Measurements from ENCODE around the gene DIO3. TPM values are rescaled to one million over a fixed set of nuclear protein-coding genes. Genes with fewer than 3 reads are reported as not detected.

The DIO3 gene
- total RNA-seq, 1 donor from 2014 or later: not detected

DNA sequence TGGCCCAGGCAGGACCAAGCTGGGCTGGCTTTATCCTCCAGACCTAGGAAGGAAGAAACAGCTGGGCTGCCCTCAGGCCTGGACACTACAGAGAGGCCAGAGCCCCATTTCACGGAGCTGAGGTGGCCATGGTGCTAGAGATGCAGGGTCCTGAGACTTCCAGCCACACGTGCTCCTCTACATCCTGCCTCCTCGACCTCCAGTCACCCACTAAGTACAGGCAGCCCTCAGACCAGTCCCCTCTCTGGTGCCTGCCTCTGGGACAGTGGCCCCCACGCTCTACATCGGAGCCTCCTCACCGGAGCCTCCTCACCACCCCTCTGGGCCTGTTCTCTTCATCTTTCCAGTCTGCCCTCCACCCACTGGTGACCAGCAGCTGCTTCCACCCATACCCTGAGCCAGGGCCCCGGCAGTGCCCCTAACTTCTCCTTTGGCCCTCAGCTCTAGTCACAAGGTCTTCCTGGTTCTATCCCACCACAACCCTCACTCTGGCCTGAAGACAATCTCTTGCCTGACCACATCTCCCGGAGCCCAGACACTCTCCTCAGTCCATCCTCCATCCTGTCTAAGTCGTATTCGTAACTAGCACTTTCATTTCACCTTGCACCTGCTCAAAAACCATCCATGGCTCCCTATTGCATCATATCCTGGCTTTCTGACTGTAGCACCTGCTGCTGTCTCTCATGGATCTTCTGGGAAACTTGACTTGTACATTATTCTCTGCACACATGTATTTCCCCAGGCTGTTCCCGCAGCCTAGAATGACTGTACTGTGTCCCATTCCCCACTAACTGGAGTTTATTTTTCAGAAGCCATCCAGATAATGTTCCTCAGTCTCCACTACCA lies 43.9 kb downstream of the DIO3 start:
- FAIRE-seq: no peak

DNA sequence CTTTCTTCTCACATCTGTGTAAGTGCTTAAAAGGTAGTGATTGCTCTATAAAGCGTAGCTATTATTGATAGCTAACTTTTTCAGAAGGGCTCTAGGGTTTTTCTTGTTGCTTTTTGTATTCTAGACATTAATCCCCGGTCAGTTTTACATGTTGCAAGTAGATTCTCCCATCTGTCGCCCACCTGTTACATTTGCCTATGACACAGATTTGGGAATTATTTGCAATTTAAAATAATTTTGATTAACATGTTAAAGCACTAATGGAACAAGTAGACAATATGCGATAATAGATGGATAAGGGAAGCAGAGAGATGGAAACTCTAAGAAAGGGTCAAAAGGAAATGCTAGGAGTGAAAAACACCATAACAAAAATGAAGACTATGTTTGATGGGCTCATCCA lies 44.5 kb downstream of the DIO3 start:
- no peak for DNase-seq (ENCODE audit: low read depth)
- Histone ChIP-seq H3K4me3 (ENCODE audit: low read depth, low read length) (no peak overlapping the region), H3K27me3 (ENCODE audit: control insufficient read depth, insufficient read depth, low read length) (no peaks in the 10 kb centered on the region), H3K36me3 (ENCODE audit: control insufficient read depth, insufficient read depth, low read length) (no peaks in the 10 kb centered on the region)
- TF ChIP-seq, protein P1, sequence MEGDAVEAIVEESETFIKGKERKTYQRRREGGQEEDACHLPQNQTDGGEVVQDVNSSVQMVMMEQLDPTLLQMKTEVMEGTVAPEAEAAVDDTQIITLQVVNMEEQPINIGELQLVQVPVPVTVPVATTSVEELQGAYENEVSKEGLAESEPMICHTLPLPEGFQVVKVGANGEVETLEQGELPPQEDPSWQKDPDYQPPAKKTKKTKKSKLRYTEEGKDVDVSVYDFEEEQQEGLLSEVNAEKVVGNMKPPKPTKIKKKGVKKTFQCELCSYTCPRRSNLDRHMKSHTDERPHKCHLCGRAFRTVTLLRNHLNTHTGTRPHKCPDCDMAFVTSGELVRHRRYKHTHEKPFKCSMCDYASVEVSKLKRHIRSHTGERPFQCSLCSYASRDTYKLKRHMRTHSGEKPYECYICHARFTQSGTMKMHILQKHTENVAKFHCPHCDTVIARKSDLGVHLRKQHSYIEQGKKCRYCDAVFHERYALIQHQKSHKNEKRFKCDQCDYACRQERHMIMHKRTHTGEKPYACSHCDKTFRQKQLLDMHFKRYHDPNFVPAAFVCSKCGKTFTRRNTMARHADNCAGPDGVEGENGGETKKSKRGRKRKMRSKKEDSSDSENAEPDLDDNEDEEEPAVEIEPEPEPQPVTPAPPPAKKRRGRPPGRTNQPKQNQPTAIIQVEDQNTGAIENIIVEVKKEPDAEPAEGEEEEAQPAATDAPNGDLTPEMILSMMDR (IDR thresholded peaks at IDR 0.05; ENCODE audit: insufficient read depth, low read length, severe bottlenecking): no peak
- no peak for FAIRE-seq

More for the DNA sequence above, 43.9 kb downstream of the DIO3 start:
- Histone ChIP-seq H3K27me3 (ENCODE audit: control insufficient read depth, insufficient read depth, low read length) (no peaks in the 10 kb centered on the region), H3K4me3 (ENCODE audit: low read depth, low read length) (no peak overlapping the region), H3K36me3 (ENCODE audit: control insufficient read depth, insufficient read depth, low read length) (no peaks in the 10 kb centered on the region)
- DNase-seq (ENCODE audit: low read depth): no peak
- TF ChIP-seq, protein P1 (IDR thresholded peaks at IDR 0.05; ENCODE audit: insufficient read depth, low read length, severe bottlenecking): no peak

Other genes starting within 250 kb of the DIO3 start
- 71.3 and 104 TPM in 2 replicates for gene PPP2R5C, start 200.2 kb downstream of the DIO3 start, total RNA-seq